Measurements from ENCODE around the gene SLCO2A1. TPM values are rescaled to one million over a fixed set of nuclear protein-coding genes. Genes with fewer than 3 reads are reported as not detected.

Gene SLCO2A1
- total RNA-seq, 1 donor: under 0.01 TPM

GRCh38 chr3:133888726-133889340, 140.9 kb downstream of the SLCO2A1 start:
- no peak for DNase-seq (ENCODE audit: low read depth in 2 of 3, low spot score in 2 of 3)

GRCh38 chr3:133887803-133888703, 141.7 kb downstream of the SLCO2A1 start:
- peak in 1 of 3 donors; percentile 52 for DNase-seq (ENCODE audit: low read depth in 2 of 3, low spot score in 2 of 3)

GRCh38 chr3:133887074-133887802, 142.5 kb downstream of the SLCO2A1 start:
- no peak for DNase-seq (ENCODE audit: low read depth in 2 of 3, low spot score in 2 of 3)

GRCh38 chr3:133886031-133886722, 143.5 kb downstream of the SLCO2A1 start:
- no peak for DNase-seq (ENCODE audit: low read depth in 2 of 3, low spot score in 2 of 3)

- DNase-seq (ENCODE audit: low read depth in 2 of 3, low spot score in 2 of 3): no peak
Measured at GRCh38 chr3:133884887-133885711, 144.6 kb downstream of the SLCO2A1 start.

- no peak for DNase-seq (ENCODE audit: low read depth in 2 of 3, low spot score in 2 of 3)
Measured at GRCh38 chr3:133884054-133884886, 145.5 kb downstream of the SLCO2A1 start.

- DNase-seq (ENCODE audit: low read depth in 2 of 3, low spot score in 2 of 3): no peak
Measured at GRCh38 chr3:133883641-133884040, 146.1 kb downstream of the SLCO2A1 start.

GRCh38 chr3:133882986-133883586, 146.6 kb downstream of the SLCO2A1 start:
- DNase-seq (ENCODE audit: low read depth in 2 of 3, low spot score in 2 of 3): no peak

GRCh38 chr3:133881939-133882825, 147.5 kb downstream of the SLCO2A1 start:
- DNase-seq (ENCODE audit: low read depth in 2 of 3, low spot score in 2 of 3): no peak

- DNase-seq (ENCODE audit: low read depth in 2 of 3, low spot score in 2 of 3): no peak
Measured at GRCh38 chr3:133881492-133881891, 148.2 kb downstream of the SLCO2A1 start.

- DNase-seq (ENCODE audit: low read depth in 2 of 3, low spot score in 2 of 3): no peak
Measured at GRCh38 chr3:133880886-133881455, 148.8 kb downstream of the SLCO2A1 start.

GRCh38 chr3:133880287-133880686, 149.4 kb downstream of the SLCO2A1 start:
- DNase-seq (ENCODE audit: low read depth in 2 of 3, low spot score in 2 of 3): no peak

GRCh38 chr3:133878518-133878917, 151.2 kb downstream of the SLCO2A1 start:
- no peak for DNase-seq (ENCODE audit: low read depth in 2 of 3, low spot score in 2 of 3)
